ENCODE data around the gene DOCK4.

GRCh38 chr7:112252691-112253090, 46.5 kb upstream of the DOCK4 start:
- no peak for TF ChIP-seq CTCF (IDR thresholded peaks at IDR 0.05; ENCODE audit: control extremely low read depth in 1 of 3, insufficient read depth in 1 of 3, low read depth in 1 of 3, low read length in 3 of 3)
- no peak for TF ChIP-seq GTF2F1 (IDR thresholded peaks at IDR 0.05; ENCODE audit: borderline replicate concordance, low read depth, low read length)
- no peak for TF ChIP-seq RXRA (IDR thresholded peaks at IDR 0.05; ENCODE audit: insufficient read depth, low read depth, low read length)
- TF ChIP-seq POLR2AphosphoS5 (IDR thresholded peaks at IDR 0.05; ENCODE audit: low read depth, low read length), result no peak
- no peak for TF ChIP-seq CREB1 (IDR thresholded peaks at IDR 0.05)
- no peak for TF ChIP-seq JUND (IDR thresholded peaks at IDR 0.05; ENCODE audit: low read length)
- TF ChIP-seq EZH2 (IDR thresholded peaks at IDR 0.05; ENCODE audit: low read depth, low read length, severe bottlenecking), result no peak
- TF ChIP-seq ZNF274 (IDR thresholded peaks at IDR 0.05; ENCODE audit: borderline replicate concordance, extremely low read depth, low read length), result no peak
- TF ChIP-seq FOSL1 (IDR thresholded peaks at IDR 0.05; ENCODE audit: insufficient read depth, low read depth, low read length), result no peak
- TF ChIP-seq TEAD4 (IDR thresholded peaks at IDR 0.05; ENCODE audit: low read depth, low read length), result no peak

Measured in H1 (cell line).